LNCaP clone FGC (cell line): Measurements from ENCODE around the gene C1QL1.

Experiments
- DNase-seq: peaks from one replicate; pipeline ENCODE4 v3.0.0-alpha.2; 2011; ENCODE audit warnings: low read depth
- H3K4me3 ChIP-seq: 2 replicates; pipeline ENCODE4 v1.5.1; 2011; ENCODE audit warnings: mild to moderate bottlenecking, low read depth, low read length, control low read depth
- TF ChIP-seq, protein P1 (sequence below): IDR thresholded peaks from 2 replicates; pipeline ENCODE4 v1.5.1; 2012; ENCODE audit warnings: mild to moderate bottlenecking; ENCODE audit not compliant: control insufficient read depth, insufficient read depth; ENCODE audit errors: extremely low read depth

Gene C1QL1

DNA sequence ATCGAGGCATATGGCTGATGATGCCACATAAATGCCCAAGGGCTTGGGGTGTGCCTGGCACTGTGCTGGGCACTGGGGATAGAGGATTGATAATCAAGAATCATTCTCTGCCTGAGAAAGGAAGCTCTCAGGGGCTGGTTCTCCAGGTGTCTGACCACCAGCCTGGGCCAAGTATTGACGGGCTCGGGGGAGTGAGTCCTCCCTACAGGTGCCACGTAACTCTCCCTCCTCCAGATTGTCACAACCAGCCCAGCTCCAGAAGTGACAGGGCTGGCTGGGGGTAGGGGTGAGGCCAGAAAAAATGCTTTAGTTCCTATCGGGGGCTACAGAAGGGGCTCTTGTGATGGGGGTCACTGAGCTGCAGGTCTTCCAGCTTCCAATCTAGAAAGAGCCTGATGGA is 10.7 kb upstream of the C1QL1 start:
- TF ChIP-seq, protein P1, sequence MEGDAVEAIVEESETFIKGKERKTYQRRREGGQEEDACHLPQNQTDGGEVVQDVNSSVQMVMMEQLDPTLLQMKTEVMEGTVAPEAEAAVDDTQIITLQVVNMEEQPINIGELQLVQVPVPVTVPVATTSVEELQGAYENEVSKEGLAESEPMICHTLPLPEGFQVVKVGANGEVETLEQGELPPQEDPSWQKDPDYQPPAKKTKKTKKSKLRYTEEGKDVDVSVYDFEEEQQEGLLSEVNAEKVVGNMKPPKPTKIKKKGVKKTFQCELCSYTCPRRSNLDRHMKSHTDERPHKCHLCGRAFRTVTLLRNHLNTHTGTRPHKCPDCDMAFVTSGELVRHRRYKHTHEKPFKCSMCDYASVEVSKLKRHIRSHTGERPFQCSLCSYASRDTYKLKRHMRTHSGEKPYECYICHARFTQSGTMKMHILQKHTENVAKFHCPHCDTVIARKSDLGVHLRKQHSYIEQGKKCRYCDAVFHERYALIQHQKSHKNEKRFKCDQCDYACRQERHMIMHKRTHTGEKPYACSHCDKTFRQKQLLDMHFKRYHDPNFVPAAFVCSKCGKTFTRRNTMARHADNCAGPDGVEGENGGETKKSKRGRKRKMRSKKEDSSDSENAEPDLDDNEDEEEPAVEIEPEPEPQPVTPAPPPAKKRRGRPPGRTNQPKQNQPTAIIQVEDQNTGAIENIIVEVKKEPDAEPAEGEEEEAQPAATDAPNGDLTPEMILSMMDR, result no peak
- no peak overlapping the region for H3K4me3 ChIP-seq
- DNase-seq, result no peak

DNA sequence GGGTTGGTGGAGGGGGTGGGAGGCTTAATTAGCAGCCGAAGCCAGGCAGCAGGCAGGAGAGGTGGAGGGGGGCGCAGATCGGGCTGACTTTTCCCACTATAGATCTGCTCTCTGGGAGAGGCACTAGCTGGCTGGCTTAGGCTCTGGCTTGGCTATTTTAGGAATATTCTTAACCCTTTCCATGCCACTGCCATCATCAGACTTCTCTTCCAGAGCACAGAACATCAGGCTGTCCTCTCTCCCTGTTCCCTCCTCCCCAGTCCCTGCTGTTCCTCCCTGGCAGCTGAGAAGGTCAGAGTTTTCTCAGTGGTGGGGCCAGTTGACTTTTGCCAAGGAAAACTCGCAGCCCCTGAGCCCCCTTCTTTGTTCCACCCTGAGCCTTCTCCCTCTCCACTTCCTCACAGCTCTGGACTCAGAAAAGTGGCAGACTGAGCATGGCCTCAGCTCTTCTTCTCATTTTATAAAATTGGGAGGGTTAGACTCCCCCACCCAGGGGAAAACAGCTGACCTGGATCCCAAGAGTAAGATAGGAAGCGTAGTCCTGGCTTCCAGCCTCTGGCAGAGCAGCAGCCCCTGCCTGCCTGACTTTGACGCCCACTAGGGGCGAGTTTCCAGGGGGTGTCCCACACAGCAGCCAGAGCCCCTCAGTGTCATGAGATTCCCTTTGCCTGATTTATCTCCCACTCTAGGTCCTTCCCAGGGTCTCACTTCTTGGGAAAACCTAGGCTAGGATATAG is 9.9 kb upstream of the C1QL1 start:
- no peak overlapping the region for H3K4me3 ChIP-seq
- DNase-seq, result no peak
- TF ChIP-seq, protein P1, result no peak

DNA sequence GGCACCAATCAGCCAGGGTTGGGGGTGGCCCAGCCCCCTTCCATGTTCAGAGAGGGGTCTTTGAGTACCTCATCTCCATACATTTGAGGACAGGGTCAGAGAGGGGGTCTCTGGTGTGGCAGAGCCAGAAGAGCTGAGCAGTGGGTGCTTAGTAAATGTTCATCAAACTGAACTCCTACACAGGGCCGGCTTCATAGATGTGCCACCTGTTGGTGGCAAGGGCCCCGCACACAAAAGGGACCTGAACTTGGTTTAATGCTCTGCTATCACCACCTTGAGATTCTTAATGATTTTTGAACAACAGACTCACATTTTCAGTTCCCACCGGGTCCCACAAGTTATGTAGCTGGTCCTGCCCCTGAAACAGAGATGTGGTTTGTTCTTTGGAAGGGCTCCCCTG is 9.0 kb upstream of the C1QL1 start:
- DNase-seq, result no peak
- TF ChIP-seq, protein P1, result no peak
- H3K4me3 ChIP-seq, result no peak overlapping the region

DNA sequence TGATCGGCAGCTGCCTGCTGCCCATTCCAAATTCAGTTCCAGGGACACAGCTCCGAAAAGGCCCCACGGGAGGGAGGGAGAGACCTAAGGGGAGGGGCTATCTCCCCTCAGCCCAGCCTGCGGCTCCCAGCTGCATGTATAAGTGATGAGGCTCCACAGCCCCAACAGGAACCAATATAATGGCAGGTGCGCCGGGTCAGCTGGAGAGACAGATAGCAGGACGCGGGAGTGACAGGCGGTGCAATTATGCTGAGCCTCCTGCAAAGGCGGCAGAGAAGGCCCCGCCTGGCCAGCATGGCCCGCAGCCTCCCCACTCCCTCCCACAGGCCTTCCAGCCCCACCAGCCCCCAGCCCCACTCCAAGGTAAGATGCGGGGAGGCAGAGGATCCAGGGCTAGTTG is 8.1 kb upstream of the C1QL1 start:
- no peak for DNase-seq
- H3K4me3 ChIP-seq, result no peak overlapping the region
- TF ChIP-seq, protein P1, result no peak

DNA sequence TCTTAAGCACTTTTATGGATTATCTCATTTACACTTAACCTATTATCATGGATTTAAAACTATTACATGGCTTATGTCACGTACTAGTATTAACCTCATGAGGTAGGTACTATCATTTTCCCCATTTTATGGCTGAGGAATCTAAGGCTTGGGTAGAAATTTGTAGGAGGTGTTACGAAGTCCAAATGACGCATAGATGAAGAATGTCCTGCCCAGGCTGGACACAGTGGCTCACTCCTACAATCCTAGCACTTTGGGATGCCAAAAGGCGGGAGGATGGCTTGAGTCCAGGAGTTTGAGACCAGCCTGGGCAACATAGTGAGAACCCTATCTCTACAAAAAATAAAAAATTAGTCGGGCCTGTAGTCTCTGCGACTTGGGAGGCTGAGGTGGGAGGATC is 4.8 kb upstream of the C1QL1 start:
- DNase-seq, result no peak
- H3K4me3 ChIP-seq, result no peak overlapping the region
- TF ChIP-seq, protein P1, result no peak

DNA sequence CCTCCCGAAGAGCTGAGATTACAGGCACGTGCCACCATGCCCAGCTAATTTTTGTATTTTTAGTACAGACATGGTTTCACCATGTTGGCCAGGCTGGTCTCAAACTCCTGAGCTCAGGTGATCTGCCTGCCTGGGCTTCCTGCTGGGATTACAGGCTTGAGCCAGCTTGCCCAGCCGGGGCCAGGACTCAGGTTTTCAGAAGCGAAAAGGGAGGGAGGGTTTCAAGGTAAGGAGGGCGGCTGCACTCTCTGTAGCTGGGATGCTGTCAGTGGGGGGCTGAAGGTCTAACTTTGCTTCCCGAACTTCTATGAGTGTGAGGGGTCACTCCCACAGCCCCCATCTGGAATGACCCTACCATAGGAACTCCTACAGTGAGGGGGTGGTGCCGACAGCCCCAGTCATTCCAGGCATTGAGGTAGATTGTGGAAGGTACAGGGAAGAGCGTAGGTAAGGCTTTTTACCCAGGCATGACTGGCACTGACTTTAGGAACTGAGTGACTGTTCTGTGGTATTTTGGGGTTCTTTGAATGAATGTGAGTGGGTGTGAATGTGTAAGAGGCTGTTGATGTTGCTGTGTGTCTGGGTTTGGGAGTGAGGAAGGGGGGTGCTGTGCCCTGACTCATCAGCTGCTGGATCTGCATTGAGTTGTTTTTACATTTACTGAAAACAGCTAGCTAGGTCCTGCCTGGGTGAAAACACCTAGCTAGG is 3.8 kb upstream of the C1QL1 start:
- no peak overlapping the region for H3K4me3 ChIP-seq
- no peak for DNase-seq
- TF ChIP-seq, protein P1, result no peak
